Skeletal muscle satellite cell (primary cell): ENCODE results near the gene DNAJC1.

Experiments
- H3K27me3 ChIP-seq: 2 replicates; pipeline ENCODE4 v1.7.0; 2013; ENCODE audit warnings: low read length; ENCODE audit not compliant: control insufficient read depth, insufficient read depth
- H3K36me3 ChIP-seq: 2 replicates; pipeline ENCODE4 v1.7.0; 2013; ENCODE audit warnings: mild to moderate bottlenecking, control low read depth, low read length; ENCODE audit not compliant: insufficient read depth
- H3K4me1 ChIP-seq: 2 replicates; pipeline ENCODE4 v1.7.0; 2013; ENCODE audit warnings: low read length; ENCODE audit not compliant: control insufficient read depth, insufficient read depth
- H3K4me2 ChIP-seq: 2 replicates; pipeline ENCODE4 v1.7.0; 2013; ENCODE audit warnings: mild to moderate bottlenecking, low read length
- H3K4me3 ChIP-seq: 2 replicates; pipeline ENCODE4 v1.7.0; 2013; ENCODE audit warnings: low read length
- H3K9ac ChIP-seq: 2 replicates; pipeline ENCODE4 v1.7.0; 2013; ENCODE audit warnings: mild to moderate bottlenecking, low read depth, low read length, moderate library complexity
- H3K9me3 ChIP-seq: replicated peaks from 2 replicates; pipeline ENCODE4 v1.7.0; 2013; ENCODE audit warnings: mild to moderate bottlenecking, control low read depth, low read length

DNAJC1 gene

GRCh38 chr10:21925851-21926250 lies 77.7 kb downstream of the DNAJC1 start:
- Histone ChIP-seq H3K4me3 (no peak overlapping the region), H3K36me3 (no peaks in the 10 kb centered on the region), H3K4me1 (peaks cover 30% of the 10 kb centered on the region), H3K9ac (no peak overlapping the region), H3K27me3 (no peaks in the 10 kb centered on the region), H3K9me3 (no peaks in the 10 kb centered on the region), H3K4me2 (no peak overlapping the region)

GRCh38 chr10:21924511-21924910 lies 79.0 kb downstream of the DNAJC1 start:
- Histone ChIP-seq H3K4me2 (no peak overlapping the region), H3K4me3 (no peak overlapping the region), H3K4me1 (peaks cover 30% of the 10 kb centered on the region), H3K9ac (no peak overlapping the region), H3K27me3 (no peaks in the 10 kb centered on the region), H3K9me3 (no peaks in the 10 kb centered on the region), H3K36me3 (no peaks in the 10 kb centered on the region)

GRCh38 chr10:21920633-21921032 lies 82.9 kb downstream of the DNAJC1 start:
- Histone ChIP-seq H3K4me1 (peaks cover 5% of the 10 kb centered on the region), H3K4me2 (no peak overlapping the region), H3K9me3 (no peaks in the 10 kb centered on the region), H3K4me3 (no peak overlapping the region), H3K36me3 (no peaks in the 10 kb centered on the region), H3K27me3 (no peaks in the 10 kb centered on the region), H3K9ac (no peak overlapping the region)

GRCh38 chr10:21919906-21920305 lies 83.6 kb downstream of the DNAJC1 start:
- no peak overlapping the region for H3K9ac ChIP-seq
- H3K9me3 ChIP-seq, result no peaks in the 10 kb centered on the region
- no peak overlapping the region for H3K4me2 ChIP-seq

GRCh38 chr10:21919117-21919516 lies 84.4 kb downstream of the DNAJC1 start:
- H3K27me3 ChIP-seq, result no peaks in the 10 kb centered on the region
- H3K9ac ChIP-seq, result no peak overlapping the region
- H3K4me2 ChIP-seq, result no peak overlapping the region
- no peaks in the 10 kb centered on the region for H3K9me3 ChIP-seq
- peaks cover 5% of the 10 kb centered on the region for H3K4me1 ChIP-seq
- H3K4me3 ChIP-seq, result no peak overlapping the region
- H3K36me3 ChIP-seq, result no peaks in the 10 kb centered on the region

More at GRCh38 chr10:21919906-21920305, 83.6 kb downstream of the DNAJC1 start:
- H3K36me3 ChIP-seq, result no peaks in the 10 kb centered on the region
- no peaks in the 10 kb centered on the region for H3K27me3 ChIP-seq
- H3K4me3 ChIP-seq, result no peak overlapping the region
- peaks cover 5% of the 10 kb centered on the region for H3K4me1 ChIP-seq

GRCh38 chr10:21912625-21913024 lies 90.9 kb downstream of the DNAJC1 start:
- Histone ChIP-seq H3K9me3 (no peaks in the 10 kb centered on the region), H3K27me3 (no peaks in the 10 kb centered on the region), H3K4me3 (no peak overlapping the region), H3K36me3 (no peaks in the 10 kb centered on the region), H3K9ac (no peak overlapping the region), H3K4me1 (no peaks in the 10 kb centered on the region), H3K4me2 (no peak overlapping the region)

GRCh38 chr10:21910798-21911197 lies 92.7 kb downstream of the DNAJC1 start:
- H3K4me2 ChIP-seq, result no peak overlapping the region
- H3K4me3 ChIP-seq, result no peak overlapping the region
- H3K36me3 ChIP-seq, result no peaks in the 10 kb centered on the region
- no peak overlapping the region for H3K9ac ChIP-seq
- no peaks in the 10 kb centered on the region for H3K9me3 ChIP-seq
- H3K27me3 ChIP-seq, result no peaks in the 10 kb centered on the region
- H3K4me1 ChIP-seq, result no peaks in the 10 kb centered on the region

GRCh38 chr10:21907436-21907835 lies 96.1 kb downstream of the DNAJC1 start:
- no peaks in the 10 kb centered on the region for H3K4me1 ChIP-seq
- no peaks in the 10 kb centered on the region for H3K27me3 ChIP-seq
- H3K9ac ChIP-seq, result no peak overlapping the region
- H3K4me2 ChIP-seq, result no peak overlapping the region
- H3K4me3 ChIP-seq, result no peak overlapping the region
- no peaks in the 10 kb centered on the region for H3K9me3 ChIP-seq
- H3K36me3 ChIP-seq, result no peaks in the 10 kb centered on the region

- no peaks in the 10 kb centered on the region for H3K9me3 ChIP-seq
- no peaks in the 10 kb centered on the region for H3K36me3 ChIP-seq
- no peak overlapping the region for H3K9ac ChIP-seq
- H3K4me2 ChIP-seq, result no peak overlapping the region
- no peaks in the 10 kb centered on the region for H3K27me3 ChIP-seq
- H3K4me3 ChIP-seq, result no peak overlapping the region
- no peaks in the 10 kb centered on the region for H3K4me1 ChIP-seq
These were observed 98.6 kb downstream of the DNAJC1 start for GRCh38 chr10:21904930-21905329.

- Histone ChIP-seq H3K9me3 (no peaks in the 10 kb centered on the region), H3K4me3 (no peak overlapping the region), H3K4me2 (no peak overlapping the region), H3K4me1 (no peaks in the 10 kb centered on the region), H3K9ac (no peak overlapping the region), H3K27me3 (no peaks in the 10 kb centered on the region), H3K36me3 (peaks cover under 1% of the 10 kb centered on the region)
These were observed 103.8 kb downstream of the DNAJC1 start for GRCh38 chr10:21899736-21900135.

- Histone ChIP-seq H3K9ac (no peak overlapping the region), H3K36me3 (peaks cover 3% of the 10 kb centered on the region), H3K9me3 (no peaks in the 10 kb centered on the region), H3K4me2 (no peak overlapping the region), H3K27me3 (no peaks in the 10 kb centered on the region), H3K4me3 (no peak overlapping the region), H3K4me1 (no peaks in the 10 kb centered on the region)
These were observed 107.6 kb downstream of the DNAJC1 start for GRCh38 chr10:21895932-21896331.

GRCh38 chr10:21894648-21895342 lies 108.7 kb downstream of the DNAJC1 start:
- no peaks in the 10 kb centered on the region for H3K9me3 ChIP-seq
- no peak overlapping the region for H3K4me2 ChIP-seq
- H3K36me3 ChIP-seq, result peaks cover 3% of the 10 kb centered on the region
- no peak overlapping the region for H3K9ac ChIP-seq
- no peaks in the 10 kb centered on the region for H3K27me3 ChIP-seq
- no peaks in the 10 kb centered on the region for H3K4me1 ChIP-seq
- H3K4me3 ChIP-seq, result no peak overlapping the region
